GM12878 (cell line): ENCODE measurements around the gene KIF1C. TPM values are rescaled to one million over a fixed set of nuclear protein-coding genes. Genes with fewer than 3 reads are reported as not detected.

Experiments used
- ATAC-seq: fragments of 200-7000 bp; cut with Tn5 transposase; 3 replicates; pipeline ENCODE4 v1.9.1; 2020; ENCODE audit warnings: mild to moderate bottlenecking, moderate library complexity
- BruUV-seq: library from RNA; stranded (reverse); fragments of 400-500 nt; replicated peaks from 2 replicates; lab custom pipeline; 2021; lab: Mats Ljungman, UMichigan
- CTCF ChIA-PET: fragments of 300-600 bp; sonication (Branson Sonifier 250); formaldehyde crosslinking; extraction: SDS; loops from one replicate; lab custom pipeline; 2021; ENCODE audit warnings: inconsistent platforms; lab: Yijun Ruan, JAX
- POLR2A ChIA-PET: fragments of 350-600 bp; formaldehyde crosslinking; extraction: SDS; loops from one replicate; lab custom pipeline; 2021; ENCODE audit warnings: inconsistent platforms; lab: Charles Lee
- RAD21 ChIA-PET: fragments of 300-600 bp; sonication (Branson Sonifier 250); formaldehyde crosslinking; loops from one replicate; lab custom pipeline; 2023; ENCODE audit warnings: antibody characterized with exemption; ENCODE audit not compliant: unreplicated experiment; lab: Charles Lee
- SMC1A ChIA-PET: fragments of 300-600 bp; sonication (Branson Sonifier 250); formaldehyde crosslinking; loops from one replicate; lab custom pipeline; 2023; ENCODE audit not compliant: unreplicated experiment, uncharacterized antibody; lab: Charles Lee
- DNase-seq: peaks from one replicate; pipeline ENCODE4 v3.0.0-alpha.2; 2011; ENCODE audit warnings: low read depth, low spot score
- FAIRE-seq: peaks from 3 replicates; lab custom pipeline; 2011; peaks lifted over from hg19 to GRCh38; lab: Jason Lieb, UNC
- H2AFZ ChIP-seq: 2 replicates; pipeline ENCODE4 v1.6.0; 2011; ENCODE audit warnings: low read depth, low read length, control low read depth; ENCODE audit not compliant: control insufficient read depth
- H3K27ac ChIP-seq: 2 replicates; pipeline ENCODE4 v1.5.1; 2011; ENCODE audit warnings: control low read depth; ENCODE audit not compliant: control insufficient read depth, insufficient read depth
- H3K27me3 ChIP-seq, 2 experiments: replicated peaks in 1 of 2; 2 replicates each; pipeline versions ENCODE4 v1.6.0 to v1.6.1; 2011; ENCODE audit warnings: low read length in 1 of 2; ENCODE audit not compliant: control insufficient read depth in 2 of 2, insufficient read depth in 2 of 2
- H3K36me3 ChIP-seq, 2 experiments: 2 replicates each; pipeline ENCODE4 v1.5.1; 2011; ENCODE audit warnings: low read length in 1 of 2; ENCODE audit not compliant: control insufficient read depth in 2 of 2, insufficient read depth in 2 of 2
- H3K4me1 ChIP-seq: 2 replicates; pipeline ENCODE4 v1.6.1; 2011; ENCODE audit warnings: mild to moderate bottlenecking, low read length, moderate library complexity, mixed read lengths; ENCODE audit not compliant: control insufficient read depth, insufficient read depth
- H3K4me2 ChIP-seq: 2 replicates; pipeline ENCODE4 v1.6.0; 2011; ENCODE audit warnings: control low read depth; ENCODE audit not compliant: control insufficient read depth, insufficient read depth
- H3K4me3 ChIP-seq: fragments of 200-600 bp; sonication (generic); 2 replicates; pipeline ENCODE4 v1.5.1; 2016
- H3K79me2 ChIP-seq: 2 replicates; pipeline ENCODE4 v1.6.0; 2011; ENCODE audit warnings: low read length; ENCODE audit not compliant: control insufficient read depth, insufficient read depth
- H3K9ac ChIP-seq: 2 replicates; pipeline ENCODE4 v1.8.0; 2011; ENCODE audit warnings: low read length, control low read depth, mixed read lengths; ENCODE audit not compliant: control insufficient read depth, insufficient read depth
- H3K9me3 ChIP-seq: replicated peaks from 3 replicates; pipeline ENCODE4 v1.5.1; 2011; ENCODE audit warnings: mild to moderate bottlenecking, low read length; ENCODE audit not compliant: control insufficient read depth, insufficient read depth
- H4K20me1 ChIP-seq: 2 replicates; pipeline ENCODE4 v1.6.0; 2011; ENCODE audit not compliant: control insufficient read depth, insufficient read depth
- ASH2L ChIP-seq: fragments of 300-600, 200-600 bp; sonication (generic); IDR thresholded peaks from 2 replicates; pipeline ENCODE4 v1.6.1; 2017; ENCODE audit warnings: low read depth, mild to moderate bottlenecking, borderline replicate concordance
- BACH1 ChIP-seq: fragments of 450-650 bp; IDR thresholded peaks from 2 replicates; pipeline ENCODE4 v1.6.1; 2017; ENCODE audit warnings: mild to moderate bottlenecking, borderline replicate concordance
- BRCA1 ChIP-seq: IDR thresholded peaks from 2 replicates; pipeline ENCODE4 v1.6.1; 2011; ENCODE audit warnings: low read depth, low read length, improper control_type of control experiment
- CREM ChIP-seq: IDR thresholded peaks from 2 replicates; pipeline ENCODE4 v1.6.1; 2014; ENCODE audit warnings: antibody characterized with exemption, low read depth
- GABPA ChIP-seq: IDR thresholded peaks from 2 replicates; pipeline ENCODE4 v1.6.1; 2014; ENCODE audit warnings: antibody characterized with exemption, low read depth, mild to moderate bottlenecking, inconsistent platforms
- GATAD2B ChIP-seq: fragments of 450-650 bp; conservative IDR thresholded peaks from 2 replicates; pipeline ENCODE4 v1.6.1; 2017; ENCODE audit warnings: low read depth, mild to moderate bottlenecking, moderate library complexity
- NR2F1 ChIP-seq: fragments of 450-650 bp; conservative IDR thresholded peaks from 2 replicates; pipeline ENCODE4 v1.6.1; 2017; ENCODE audit warnings: mild to moderate bottlenecking
- RB1 ChIP-seq: fragments of 450-650 bp; formaldehyde crosslinking; IDR thresholded peaks from 2 replicates; pipeline ENCODE4 v1.6.1; 2017; ENCODE audit warnings: mild to moderate bottlenecking, borderline replicate concordance
- RUNX3 ChIP-seq: IDR thresholded peaks from 2 replicates; pipeline ENCODE4 v1.6.1; 2012; ENCODE audit warnings: low read length, inconsistent platforms
- SIN3A ChIP-seq: IDR thresholded peaks from 2 replicates; pipeline ENCODE4 v1.6.1; 2012; ENCODE audit warnings: low read depth, low read length, improper control_type of control experiment
- TAF1 ChIP-seq: IDR thresholded peaks from 2 replicates; pipeline ENCODE4 v1.6.1; 2011; ENCODE audit warnings: mild to moderate bottlenecking, low read depth, low read length, borderline replicate concordance
- YY1 ChIP-seq: IDR thresholded peaks from 2 replicates; pipeline ENCODE4 v1.6.1; 2011; ENCODE audit warnings: low read depth, mild to moderate bottlenecking, low read length
- WGBS: methylation state at CpG from one replicate; pipeline ENCODE4 v1.1.6; 2016; ENCODE audit warnings: low lambda C conversion rate; ENCODE audit not compliant: insufficient replicate concordance, insufficient coverage; ENCODE audit errors: missing lambda C conversion rate; 5-methylcytosine and 5-hydroxymethylcytosine counted together
- in situ Hi-C: fragments of 300-500 bp; cut with MboI; formaldehyde crosslinking; loops from 9 replicates; pipeline ENCODE4 v1.14.3; 2018; ENCODE audit warnings: mixed read lengths
- intact Hi-C: fragments of 100-400 bp; cut with micrococcal nuclease; formaldehyde crosslinking; loops from one replicate; pipeline ENCODE4 v1.14.2; 2022; ENCODE audit not compliant: unreplicated experiment
- polyA plus RNA-seq, 11 experiments: library from polyadenylated mRNA; depleted of rRNA in 4 of 11; unstranded in 6 of 11; stranded (reverse) in 5 of 11; fragments of >200 nt; fragmentation: Nextera tagmentation in 4 of 11; fragmentation: Illumina TruSeq in 1 of 11; extraction: Ambion mirVana in 4 of 11; extraction: Trizol in 1 of 11; gene quantifications; 1 replicate in 1 of 11; 2 replicates in 10 of 11; pipeline versions ENCODE4 v1.2.1 to v1.2.3, GENCODE V29; 2011 to 2016; ENCODE audit warnings: inconsistent platforms in 2 of 11, missing spikeins in 2 of 11, low read depth in 1 of 11
- total RNA-seq, 4 experiments: library from RNA; depleted of rRNA in 3 of 4; stranded (reverse); fragments of >200 nt in 3 of 4; fragmentation: Illumina TruSeq in 1 of 4; extraction: Trizol in 1 of 4; gene quantifications; 2 replicates each; pipeline versions ENCODE4 v1.2.1 to v1.2.3, GENCODE V29; 2013 to 2021
- TF ChIP-seq, protein P1 (sequence below): fragments of 450-650 bp; IDR thresholded peaks from 2 replicates; pipeline ENCODE4 v1.6.1; 2017; ENCODE audit warnings: low read depth, mild to moderate bottlenecking, moderate library complexity
- TF ChIP-seq, protein P2 (sequence below): fragments of 450-650 bp; IDR thresholded peaks from 2 replicates; pipeline ENCODE4 v1.6.1; 2016; ENCODE audit warnings: mild to moderate bottlenecking
- TF ChIP-seq, protein P3 (sequence below): IDR thresholded peaks from 2 replicates; pipeline ENCODE4 v1.6.1; 2011; ENCODE audit warnings: borderline replicate concordance, low read depth, mild to moderate bottlenecking, moderate library complexity, mixed read lengths, low read length; ENCODE audit not compliant: insufficient read depth; ENCODE audit errors: extremely low read length

The KIF1C gene
- total and polyA plus RNA-seq, 10 of the 15 experiments (the other 5 are each of a cell fraction or from before 2014, with no cell fraction given): 1.4 to 65.9 (median 21.1) TPM

DNA sequence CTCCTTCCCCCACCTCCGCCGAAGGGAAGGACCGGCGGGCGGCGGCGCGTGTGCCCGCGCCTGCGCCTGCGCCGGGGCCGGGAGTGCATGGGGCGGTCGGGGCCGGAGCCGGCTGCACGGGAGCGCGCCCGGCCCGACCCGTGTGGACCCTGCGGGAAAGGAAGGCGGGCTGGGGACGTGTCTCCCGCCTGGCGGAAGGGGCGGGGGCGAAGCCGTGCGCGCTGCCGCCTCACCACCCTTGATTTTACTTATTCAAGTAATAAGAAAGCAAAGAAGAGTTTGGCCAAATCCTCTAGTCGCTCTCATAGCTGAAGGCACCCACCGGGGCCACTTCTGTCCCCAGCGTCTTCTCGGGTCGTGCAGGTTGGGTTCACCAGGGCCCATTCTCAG, 48.8 kb upstream of the KIF1C start (continued):
- TF ChIP-seq SIN3A (no peak), RB1 (peak; percentile 52; the same call in 1 of the 2 replicates), NR2F1 (peak; percentile 65; the same call in 1 of the 2 replicates), GATAD2B (peak; percentile 30; the same call in 1 of the 2 replicates)
- TF ChIP-seq, protein P1, sequence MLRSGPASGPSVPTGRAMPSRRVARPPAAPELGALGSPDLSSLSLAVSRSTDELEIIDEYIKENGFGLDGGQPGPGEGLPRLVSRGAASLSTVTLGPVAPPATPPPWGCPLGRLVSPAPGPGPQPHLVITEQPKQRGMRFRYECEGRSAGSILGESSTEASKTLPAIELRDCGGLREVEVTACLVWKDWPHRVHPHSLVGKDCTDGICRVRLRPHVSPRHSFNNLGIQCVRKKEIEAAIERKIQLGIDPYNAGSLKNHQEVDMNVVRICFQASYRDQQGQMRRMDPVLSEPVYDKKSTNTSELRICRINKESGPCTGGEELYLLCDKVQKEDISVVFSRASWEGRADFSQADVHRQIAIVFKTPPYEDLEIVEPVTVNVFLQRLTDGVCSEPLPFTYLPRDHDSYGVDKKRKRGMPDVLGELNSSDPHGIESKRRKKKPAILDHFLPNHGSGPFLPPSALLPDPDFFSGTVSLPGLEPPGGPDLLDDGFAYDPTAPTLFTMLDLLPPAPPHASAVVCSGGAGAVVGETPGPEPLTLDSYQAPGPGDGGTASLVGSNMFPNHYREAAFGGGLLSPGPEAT: no peak; the same call in 1 of the 2 replicates
- TF ChIP-seq, protein P2, sequence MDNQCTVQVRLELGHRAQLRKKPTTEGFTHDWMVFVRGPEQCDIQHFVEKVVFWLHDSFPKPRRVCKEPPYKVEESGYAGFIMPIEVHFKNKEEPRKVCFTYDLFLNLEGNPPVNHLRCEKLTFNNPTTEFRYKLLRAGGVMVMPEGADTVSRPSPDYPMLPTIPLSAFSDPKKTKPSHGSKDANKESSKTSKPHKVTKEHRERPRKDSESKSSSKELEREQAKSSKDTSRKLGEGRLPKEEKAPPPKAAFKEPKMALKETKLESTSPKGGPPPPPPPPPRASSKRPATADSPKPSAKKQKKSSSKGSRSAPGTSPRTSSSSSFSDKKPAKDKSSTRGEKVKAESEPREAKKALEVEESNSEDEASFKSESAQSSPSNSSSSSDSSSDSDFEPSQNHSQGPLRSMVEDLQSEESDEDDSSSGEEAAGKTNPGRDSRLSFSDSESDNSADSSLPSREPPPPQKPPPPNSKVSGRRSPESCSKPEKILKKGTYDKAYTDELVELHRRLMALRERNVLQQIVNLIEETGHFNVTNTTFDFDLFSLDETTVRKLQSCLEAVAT: 0 out of 2 replicates have a peak, but pooled peaks have one; percentile 3

DNA sequence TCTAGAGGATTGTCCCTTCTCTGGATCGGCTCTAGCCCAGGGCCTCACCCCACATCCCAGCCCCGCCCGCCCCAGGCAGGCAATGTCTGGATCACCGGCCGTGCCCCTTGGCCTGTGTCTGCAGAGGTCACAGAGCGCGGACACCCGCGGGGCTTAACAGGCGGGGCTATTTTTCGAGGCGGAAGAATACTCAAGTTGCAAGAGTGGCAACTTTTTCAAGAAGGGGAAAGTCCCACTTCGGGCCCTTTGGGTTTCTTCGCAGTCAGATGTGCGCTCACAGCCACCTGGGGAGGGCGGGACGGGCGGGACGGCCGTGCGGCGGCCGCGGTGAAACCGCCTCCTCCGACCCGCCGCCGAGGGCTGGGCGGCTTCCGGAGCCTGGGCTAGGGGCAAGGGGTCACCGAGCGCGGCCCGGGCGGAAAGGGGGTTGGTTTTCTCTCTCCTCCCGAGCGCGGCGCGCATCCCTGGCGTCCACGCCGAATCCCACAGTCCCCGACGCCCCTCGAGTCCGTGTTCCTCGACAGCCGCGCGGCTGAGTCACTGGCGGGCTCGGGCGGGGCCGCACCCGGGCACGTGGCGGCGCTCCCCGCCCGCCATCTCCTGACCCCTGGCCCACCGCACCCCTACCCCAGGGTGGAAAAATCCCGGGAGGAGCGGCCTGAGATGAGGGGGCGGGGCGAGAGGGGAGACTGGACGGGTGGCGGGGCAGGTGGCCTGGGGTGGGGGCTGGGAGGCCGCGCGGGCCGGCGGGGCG, 48.3 kb upstream of the KIF1C start:
- FAIRE-seq: no peak
- Histone ChIP-seq H3K27ac (peak overlapping the region; percentile 85), H3K79me2 (peaks cover 53% of the 10 kb centered on the region), H3K4me1 (peaks cover 28% of the 10 kb centered on the region), H3K36me3 (peaks cover 10 to 12% of the 10 kb centered on the region in 2 experiments), H3K4me2 (peak overlapping the region; percentile 80), H4K20me1 (peaks cover 5% of the 10 kb centered on the region), H3K4me3 (peak overlapping the region; percentile 96), H3K9ac (peak overlapping the region; percentile 83), H3K9me3 (no peaks in the 10 kb centered on the region), H2AFZ (peak overlapping the region; percentile 61), H3K27me3 (no peaks in the 10 kb centered on the region)
- ChIA-PET SMC1A (interaction anchor here (0.9 to 7.1 kb wide), 4 partner anchors 17 to 112 kb away, joined by 3 to 50 read pairs (median 14); partner anchors contain the start of gene SPAG7), RAD21 (interaction anchor here (0.9 to 9.8 kb wide), 4 partner anchors 9 to 40 kb away, joined by 4 to 73 read pairs (median 10); partner anchors contain the start of genes RNF167, SLC25A11 and SPAG7), CTCF (interaction anchor here (3.3 to 3.4 kb wide), 2 partner anchors 17 kb away, joined by 13 to 23 read pairs; partner anchors contain the start of gene SPAG7), POLR2A (interaction anchor here (1.0 to 17.5 kb wide), 4 partner anchors 10 to 79 kb away, joined by 4 to 272 read pairs (median 18); partner anchors contain the start of genes RNF167, SLC25A11 and SPAG7)
- intact Hi-C loops: loop anchor here (1.0 to 2.0 kb wide), 2 partner anchors 18 to 47 kb away; partner anchors contain the start of genes INCA1, KIF1C and SPAG7
- WGBS: 0% methylated on average over 40 of the region's 75 CpGs
- DNase-seq: no peak
- peak; percentile 44 for ATAC-seq
- in situ Hi-C loops: no loop called here
- BruUV-seq: no TSS peak
- TF ChIP-seq CREM (no peak; the same call in 1 of the 2 replicates), ASH2L (no peak), BACH1 (peak; percentile 81), GABPA (no peak), TAF1 (peak; percentile 83), BRCA1 (no peak), GATAD2B (no peak; the same call in 1 of the 2 replicates), YY1 (peak; percentile 40), RUNX3 (no peak)
- TF ChIP-seq, protein P3, sequence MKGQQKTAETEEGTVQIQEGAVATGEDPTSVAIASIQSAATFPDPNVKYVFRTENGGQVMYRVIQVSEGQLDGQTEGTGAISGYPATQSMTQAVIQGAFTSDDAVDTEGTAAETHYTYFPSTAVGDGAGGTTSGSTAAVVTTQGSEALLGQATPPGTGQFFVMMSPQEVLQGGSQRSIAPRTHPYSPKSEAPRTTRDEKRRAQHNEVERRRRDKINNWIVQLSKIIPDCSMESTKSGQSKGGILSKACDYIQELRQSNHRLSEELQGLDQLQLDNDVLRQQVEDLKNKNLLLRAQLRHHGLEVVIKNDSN: peak; percentile 46
